Vagina (tissue), 2 donors: ENCODE results near the gene MRPL45. TPM values are rescaled to one million over a fixed set of nuclear protein-coding genes. Genes with fewer than 3 reads are reported as not detected.
"Not testable (repeated sequence)": the region's sequence is repeated elsewhere in the genome, so short reads cannot be mapped to it uniquely, and the experiment has no call there.

Experiments
- DNase-seq, 2 donors: peaks; one replicate each; pipeline ENCODE4 v3.0.0-alpha.2; 2017; ENCODE audit errors: extremely low spot score in 2 of 2
- H3K27ac ChIP-seq: fragments of 200-600 bp; sonication (generic); one replicate; pipeline ENCODE4 v1.5.1; 2019
- H3K27me3 ChIP-seq: fragments of 200-600 bp; sonication (generic); one replicate; pipeline ENCODE4 v1.5.1; 2019
- H3K36me3 ChIP-seq, 2 donors: fragments of 200-600 bp; sonication (generic); one replicate each; pipeline ENCODE4 v1.5.1; 2017 to 2019
- H3K4me1 ChIP-seq: fragments of 200-600 bp; sonication (generic); one replicate; pipeline ENCODE4 v1.5.1; 2019
- H3K4me3 ChIP-seq, 2 donors: fragments of 200-600 bp; sonication (generic); 1 replicate in 1 of 2; 2 replicates in 1 of 2; pipeline ENCODE4 v1.5.1; 2016 to 2019
- H3K9me3 ChIP-seq: fragments of 200-600 bp; sonication (generic); one replicate; pipeline ENCODE4 v1.5.1; 2019
- POLR2A ChIP-seq, 2 donors: fragments of 450-650 bp; IDR thresholded peaks; one replicate each; pipeline ENCODE4 v1.6.1; 2017; ENCODE audit warnings: antibody characterized with exemption in 2 of 2, mild to moderate bottlenecking in 2 of 2, moderate library complexity in 2 of 2
- POLR2AphosphoS5 ChIP-seq, 2 donors: sonication (generic); formaldehyde crosslinking; IDR thresholded peaks; one replicate each; pipeline ENCODE4 v1.9.0; 2017; ENCODE audit warnings: antibody characterized with exemption in 2 of 2, mild to moderate bottlenecking in 2 of 2, low read depth in 1 of 2; ENCODE audit not compliant: insufficient read depth in 1 of 2
- intact Hi-C: fragments of 100-400 bp; cut with DNase I; formaldehyde crosslinking; loops from one replicate; pipeline ENCODE4 v1.15.1; 2023
- total RNA-seq: library from RNA; depleted of rRNA; stranded (reverse); fragments of >200 nt; gene quantifications from one replicate; pipeline ENCODE4 v1.2.3, GENCODE V29; 2016
- TF ChIP-seq, protein P1 (sequence below), 3 experiments: fragments of 450-650 bp in 2 of 3; fragments of 200-600 bp in 1 of 3; sonication (generic) in 1 of 3; IDR thresholded peaks; one replicate each; pipeline ENCODE4 v1.5.1; 2017 to 2019; ENCODE audit warnings: antibody characterized with exemption in 3 of 3, mild to moderate bottlenecking in 2 of 3, moderate library complexity in 2 of 3

MRPL45 gene
- total RNA-seq, 1 donor from 2014 or later, result 22.1 TPM

DNA sequence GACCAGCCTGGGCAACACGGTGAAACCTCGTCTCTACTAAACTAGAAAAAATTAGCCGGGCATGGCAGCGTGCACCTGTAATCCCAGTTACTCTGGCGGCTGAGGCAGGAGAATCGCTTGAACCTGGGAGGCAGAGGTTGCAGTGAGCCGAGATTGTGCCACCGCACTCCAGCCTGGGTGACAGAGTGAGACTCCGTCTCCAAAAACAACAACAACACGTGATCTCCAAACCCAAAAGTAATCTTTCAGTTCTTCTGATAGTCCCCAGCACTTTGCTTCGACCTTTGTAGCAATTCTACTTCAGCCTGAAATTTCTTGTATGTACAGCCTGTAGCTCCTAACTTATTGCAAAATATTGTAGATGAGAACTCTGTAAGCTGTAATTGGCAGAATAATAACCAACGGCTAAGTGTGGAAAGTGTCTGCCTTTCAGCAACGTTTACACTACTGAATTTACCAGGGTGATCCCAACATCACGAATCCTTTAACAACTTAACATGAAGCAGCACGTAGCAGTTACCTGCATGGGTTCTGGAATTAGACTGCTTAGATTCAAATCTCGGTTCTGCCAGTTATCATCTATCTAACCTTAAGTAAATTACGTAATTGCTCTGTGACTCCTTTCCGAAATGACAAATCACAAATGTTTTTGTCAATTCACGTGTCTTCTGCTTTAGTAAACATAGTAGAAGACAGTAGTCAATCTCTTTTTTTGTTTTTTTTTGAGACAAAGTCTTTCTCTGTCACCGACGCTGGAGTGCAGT is 1.2 kb upstream of the MRPL45 start:
- H3K4me3 ChIP-seq, DNase-seq, H3K36me3 ChIP-seq, H3K9me3 ChIP-seq, intact Hi-C loops, H3K4me1 ChIP-seq, H3K27me3 ChIP-seq: not testable (repeated sequence)
- H3K27ac ChIP-seq, result peak overlapping the region; percentile 75

DNA sequence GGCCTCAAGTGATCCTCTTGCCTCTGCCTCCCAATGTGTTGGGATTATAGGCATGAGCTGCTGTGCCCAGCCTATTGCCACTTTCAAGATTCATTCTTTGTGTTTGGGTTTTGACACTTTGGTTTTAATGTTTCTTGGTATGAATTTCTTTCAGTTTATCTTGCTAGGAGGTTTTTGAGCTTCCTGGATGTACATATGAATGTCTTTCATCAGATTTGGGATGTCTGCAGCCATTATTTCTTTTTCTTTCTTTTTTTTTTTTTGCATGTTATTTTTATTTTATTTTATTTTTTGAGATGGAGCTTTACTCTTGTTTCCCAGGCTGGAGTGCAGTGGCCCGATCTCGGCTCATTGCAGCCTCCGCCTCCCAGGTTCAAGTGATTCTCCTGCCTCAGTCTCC is 18.5 kb downstream of the MRPL45 start:
- H3K4me1 ChIP-seq, result no peaks in the 10 kb centered on the region
- TF ChIP-seq POLR2AphosphoS5 (IDR thresholded peaks at IDR 0.05; ENCODE audit: insufficient read depth in 1 of 2, low read depth in 1 of 2) (no peak), POLR2A (IDR thresholded peaks at IDR 0.05) (no peak)
- TF ChIP-seq, protein P1, sequence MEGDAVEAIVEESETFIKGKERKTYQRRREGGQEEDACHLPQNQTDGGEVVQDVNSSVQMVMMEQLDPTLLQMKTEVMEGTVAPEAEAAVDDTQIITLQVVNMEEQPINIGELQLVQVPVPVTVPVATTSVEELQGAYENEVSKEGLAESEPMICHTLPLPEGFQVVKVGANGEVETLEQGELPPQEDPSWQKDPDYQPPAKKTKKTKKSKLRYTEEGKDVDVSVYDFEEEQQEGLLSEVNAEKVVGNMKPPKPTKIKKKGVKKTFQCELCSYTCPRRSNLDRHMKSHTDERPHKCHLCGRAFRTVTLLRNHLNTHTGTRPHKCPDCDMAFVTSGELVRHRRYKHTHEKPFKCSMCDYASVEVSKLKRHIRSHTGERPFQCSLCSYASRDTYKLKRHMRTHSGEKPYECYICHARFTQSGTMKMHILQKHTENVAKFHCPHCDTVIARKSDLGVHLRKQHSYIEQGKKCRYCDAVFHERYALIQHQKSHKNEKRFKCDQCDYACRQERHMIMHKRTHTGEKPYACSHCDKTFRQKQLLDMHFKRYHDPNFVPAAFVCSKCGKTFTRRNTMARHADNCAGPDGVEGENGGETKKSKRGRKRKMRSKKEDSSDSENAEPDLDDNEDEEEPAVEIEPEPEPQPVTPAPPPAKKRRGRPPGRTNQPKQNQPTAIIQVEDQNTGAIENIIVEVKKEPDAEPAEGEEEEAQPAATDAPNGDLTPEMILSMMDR (IDR thresholded peaks at IDR 0.05), result no peak

DNA sequence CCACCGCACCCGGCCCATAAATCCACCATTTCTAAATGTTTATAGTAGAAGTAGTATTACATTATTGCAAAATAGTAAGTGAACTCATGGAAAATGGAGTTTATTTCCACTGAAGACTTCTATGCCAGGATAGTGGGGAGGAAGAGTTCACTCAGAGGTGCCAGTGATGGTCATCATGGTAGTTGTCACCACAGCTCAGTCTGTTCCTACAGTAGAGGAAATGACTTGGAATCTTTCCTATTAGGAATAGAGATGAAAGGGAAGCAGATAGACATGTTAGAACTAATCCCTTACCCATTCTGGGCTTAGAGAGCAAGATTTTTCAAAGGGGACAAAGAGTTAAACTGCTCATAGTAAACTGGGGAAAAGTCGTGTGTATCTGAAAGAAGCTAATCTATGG is 20.1 kb downstream of the MRPL45 start:
- H3K4me3 ChIP-seq, result no peak overlapping the region
- no peak for DNase-seq
- TF ChIP-seq, protein P1 (IDR thresholded peaks at IDR 0.05), result no peak
- TF ChIP-seq POLR2AphosphoS5 (IDR thresholded peaks at IDR 0.05; ENCODE audit: insufficient read depth in 1 of 2, low read depth in 1 of 2) (no peak), POLR2A (IDR thresholded peaks at IDR 0.05) (no peak)
- no peak overlapping the region for H3K27ac ChIP-seq
- no peaks in the 10 kb centered on the region for H3K4me1 ChIP-seq
- H3K9me3 ChIP-seq, result no peaks in the 10 kb centered on the region
- intact Hi-C loops, result no loop called here
- peaks cover 0 to 16% of the 10 kb centered on the region in 2 donors for H3K36me3 ChIP-seq
- H3K27me3 ChIP-seq, result no peaks in the 10 kb centered on the region

More for the DNA sequence above, 18.5 kb downstream of the MRPL45 start:
- peaks cover 0 to 13% of the 10 kb centered on the region in 2 donors for H3K36me3 ChIP-seq
- no peak overlapping the region for H3K27ac ChIP-seq
- H3K4me3 ChIP-seq, result no peak overlapping the region
- H3K27me3 ChIP-seq, result no peaks in the 10 kb centered on the region
- no peaks in the 10 kb centered on the region for H3K9me3 ChIP-seq
- no peak for DNase-seq
- intact Hi-C loops, result no loop called here

DNA sequence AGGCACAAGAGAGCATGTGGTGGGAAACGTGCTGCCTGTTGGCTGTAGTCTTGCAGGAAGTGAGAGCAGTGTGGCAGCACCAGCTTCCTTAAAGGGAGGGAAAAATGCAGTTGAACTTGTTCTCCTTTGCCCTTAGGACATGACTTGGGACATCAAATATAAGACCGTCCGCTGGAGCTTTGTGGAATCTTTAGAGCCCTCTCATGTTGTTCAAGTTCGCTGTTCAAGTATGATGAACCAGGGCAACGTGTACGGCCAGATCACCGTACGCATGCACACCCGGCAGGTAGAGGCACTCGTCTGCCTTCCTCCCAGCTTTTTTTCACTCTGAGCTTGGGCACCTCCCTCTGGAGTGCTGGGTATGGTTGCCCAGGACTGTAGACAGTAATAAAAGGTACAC is 23.5 kb downstream of the MRPL45 start:
- H3K36me3 ChIP-seq, result peaks cover 0 to 16% of the 10 kb centered on the region in 2 donors
- no peaks in the 10 kb centered on the region for H3K4me1 ChIP-seq
- no peak for TF ChIP-seq POLR2A (IDR thresholded peaks at IDR 0.05)
- TF ChIP-seq POLR2AphosphoS5 (IDR thresholded peaks at IDR 0.05; ENCODE audit: insufficient read depth in 1 of 2, low read depth in 1 of 2), result no peak
- TF ChIP-seq, protein P1 (IDR thresholded peaks at IDR 0.05), result no peak
- DNase-seq, result no peak
- H3K27me3 ChIP-seq, result no peaks in the 10 kb centered on the region
- H3K27ac ChIP-seq, result no peak overlapping the region
- intact Hi-C loops, result no loop called here
- H3K4me3 ChIP-seq, result no peak overlapping the region
- H3K9me3 ChIP-seq, result no peaks in the 10 kb centered on the region

DNA sequence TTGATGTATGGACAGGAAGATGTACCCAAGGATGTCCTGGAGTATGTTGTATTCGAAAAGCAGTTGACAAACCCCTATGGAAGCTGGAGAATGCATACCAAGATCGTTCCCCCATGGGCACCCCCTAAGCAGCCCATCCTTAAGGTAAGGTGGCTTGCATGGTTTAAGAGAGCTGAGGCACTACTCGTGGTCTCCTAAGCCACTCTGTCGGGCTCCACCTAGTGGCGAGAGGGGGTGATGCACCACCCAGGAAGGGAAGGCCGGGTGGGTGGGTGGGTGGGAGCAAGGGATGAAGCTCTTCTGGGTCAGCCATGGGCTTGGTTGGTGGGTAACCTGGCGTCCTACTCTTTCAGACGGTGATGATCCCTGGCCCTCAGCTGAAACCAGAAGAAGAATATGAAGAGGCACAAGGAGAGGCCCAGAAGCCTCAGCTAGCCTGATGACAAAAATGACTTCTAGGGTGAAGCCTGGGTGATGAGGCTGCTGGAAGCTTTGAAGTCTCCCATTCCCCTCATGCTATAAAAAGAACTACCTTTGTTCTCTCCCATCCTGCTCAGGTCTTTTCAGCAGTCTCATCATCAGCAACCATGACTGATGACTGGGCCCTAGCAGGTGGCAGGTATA is 25.3 kb downstream of the MRPL45 start:
- Histone ChIP-seq H3K9me3 (no peaks in the 10 kb centered on the region), H3K27ac (no peak overlapping the region), H3K4me3 (no peak overlapping the region), H3K36me3 (peaks cover 0 to 13% of the 10 kb centered on the region in 2 donors), H3K4me1 (no peaks in the 10 kb centered on the region), H3K27me3 (no peaks in the 10 kb centered on the region)
- TF ChIP-seq, protein P1 (IDR thresholded peaks at IDR 0.05), result peak in 2 of 3 experiments; percentile 23 to 59
- no peak for TF ChIP-seq POLR2A (IDR thresholded peaks at IDR 0.05)
- intact Hi-C loops, result no loop called here
- DNase-seq, result no peak
